Activated CD4-positive, alpha-beta T cell treated with anti-CD3 and anti-CD28 coated beads, Interleukin-2, amount 50 U/mL, for 1 hour (primary cell): ENCODE measurements around the gene ABT1.

Experiments used
- DNase-seq: peaks from one replicate; pipeline ENCODE4 v3.0.0-alpha.2; 2020

The ABT1 gene

GRCh38 chr6:26575494-26575939, 21.2 kb upstream of the ABT1 start:
- DNase-seq, result no peak

- DNase-seq, result no peak
Observed at GRCh38 chr6:26576407-26576843, 20.3 kb upstream of the ABT1 start.

GRCh38 chr6:26576929-26577719, 19.6 kb upstream of the ABT1 start:
- peak; percentile 60 for DNase-seq

- DNase-seq, result no peak
Observed at GRCh38 chr6:26577720-26578072, 19.1 kb upstream of the ABT1 start.

GRCh38 chr6:26578279-26578678, 18.5 kb upstream of the ABT1 start:
- no peak for DNase-seq

GRCh38 chr6:26578741-26579140, 18.0 kb upstream of the ABT1 start:
- DNase-seq, result no peak

- no peak for DNase-seq
Observed at GRCh38 chr6:26581164-26581915, 15.4 kb upstream of the ABT1 start.

- DNase-seq, result no peak
Observed at GRCh38 chr6:26588965-26589364, 7.8 kb upstream of the ABT1 start.

GRCh38 chr6:26592649-26593048, 4.1 kb upstream of the ABT1 start:
- no peak for DNase-seq

- DNase-seq, result no peak
Observed at GRCh38 chr6:26593278-26594130, 3.2 kb upstream of the ABT1 start.

GRCh38 chr6:26594131-26594498, 2.6 kb upstream of the ABT1 start:
- no peak for DNase-seq

- DNase-seq, result no peak
Observed at GRCh38 chr6:26594730-26595632, 1.8 kb upstream of the ABT1 start.

- DNase-seq, result peak; percentile 86
Observed at GRCh38 chr6:26595669-26596269, 984 bp upstream of the ABT1 start.

GRCh38 chr6:26597389-26597766, 625 bp downstream of the ABT1 start:
- DNase-seq, result no peak

- no peak for DNase-seq
Observed at GRCh38 chr6:26597821-26598220, 1.1 kb downstream of the ABT1 start.

- DNase-seq, result no peak
Observed at GRCh38 chr6:26598267-26598666, 1.5 kb downstream of the ABT1 start.

- no peak for DNase-seq
Observed at GRCh38 chr6:26599134-26599533, 2.4 kb downstream of the ABT1 start.

- no peak for DNase-seq
Observed at GRCh38 chr6:26599591-26599990, 2.8 kb downstream of the ABT1 start.

GRCh38 chr6:26600759-26601158, 4.0 kb downstream of the ABT1 start:
- no peak for DNase-seq

- no peak for DNase-seq
Observed at GRCh38 chr6:26602262-26602661, 5.5 kb downstream of the ABT1 start.

- no peak for DNase-seq
Observed at GRCh38 chr6:26604026-26604425, 7.3 kb downstream of the ABT1 start.

GRCh38 chr6:26604797-26605196, 8.0 kb downstream of the ABT1 start:
- DNase-seq, result no peak
